Measurements from ENCODE around the gene AKAP11. TPM values are rescaled to one million over a fixed set of nuclear protein-coding genes. Genes with fewer than 3 reads are reported as not detected.

The AKAP11 gene
- total RNA-seq, 4 donors from 2014 or later, result 15.0 to 34.6 (median 26.5) TPM

- H3K4me1 ChIP-seq, result no peaks in the 10 kb centered on the region
- in situ Hi-C loops (cut with MboI; ENCODE audit: low pct_ligation_motif_present in 1 of 4, low pct_unique_long_range_greater_than_20kb in 1 of 4, low sequenced_read_pairs in 3 of 4), result no loop called here
- no peaks in the 10 kb centered on the region for H3K9me3 ChIP-seq
- 80 to 89% methylated on average over 4 to 5 of the region's 5 CpGs for WGBS, 2 donors (ENCODE audit: low coverage in 1 of 2)
- no peaks in the 10 kb centered on the region for H3K27me3 ChIP-seq
- no peaks in the 10 kb centered on the region for H3K36me3 ChIP-seq
- H3K27ac ChIP-seq, result no peak overlapping the region
- TF ChIP-seq POLR2A (IDR thresholded peaks at IDR 0.05) (no peak), POLR2AphosphoS5 (IDR thresholded peaks at IDR 0.05) (no peak), CTCF (IDR thresholded peaks at IDR 0.05) (no peak), EP300 (IDR thresholded peaks at IDR 0.05; ENCODE audit: low read depth) (no peak)
- no peak for DNase-seq
- intact Hi-C loops (cut with DNase I; ENCODE audit: low total_unique reads), result no loop called here
- no peak overlapping the region for H3K4me3 ChIP-seq
Measured at GRCh38 chr13:42255886-42256285, 16.1 kb upstream of the AKAP11 start.

GRCh38 chr13:42258747-42259146, 13.2 kb upstream of the AKAP11 start:
- H3K27ac ChIP-seq, result no peak overlapping the region
- no peaks in the 10 kb centered on the region for H3K36me3 ChIP-seq
- no peaks in the 10 kb centered on the region for H3K4me1 ChIP-seq
- no peak for TF ChIP-seq POLR2AphosphoS5 (IDR thresholded peaks at IDR 0.05)
- TF ChIP-seq POLR2A (IDR thresholded peaks at IDR 0.05), result no peak
- no peak for TF ChIP-seq CTCF (IDR thresholded peaks at IDR 0.05)
- no peak for TF ChIP-seq EP300 (IDR thresholded peaks at IDR 0.05; ENCODE audit: low read depth)
- no peak overlapping the region for H3K4me3 ChIP-seq
- no peaks in the 10 kb centered on the region for H3K9me3 ChIP-seq
- in situ Hi-C loops (cut with MboI; ENCODE audit: low pct_ligation_motif_present in 1 of 4, low pct_unique_long_range_greater_than_20kb in 1 of 4, low sequenced_read_pairs in 3 of 4) (no loop called here), intact Hi-C loops (cut with DNase I; ENCODE audit: low total_unique reads) (no loop called here)
- WGBS, 2 donors (ENCODE audit: low coverage in 1 of 2), result 85 to 95% methylated on average over 2 to 5 of the region's 5 CpGs
- no peaks in the 10 kb centered on the region for H3K27me3 ChIP-seq
- no peak for DNase-seq

- Histone ChIP-seq H3K4me3 (no peak overlapping the region), H3K27me3 (no peaks in the 10 kb centered on the region), H3K9me3 (no peaks in the 10 kb centered on the region), H3K36me3 (no peaks in the 10 kb centered on the region), H3K27ac (no peak overlapping the region), H3K4me1 (no peaks in the 10 kb centered on the region)
- WGBS, 2 donors (ENCODE audit: low coverage in 1 of 2), result 85 to 89% methylated on average over 4 of the region's 4 CpGs
- in situ Hi-C loops (cut with MboI; ENCODE audit: low pct_ligation_motif_present in 1 of 4, low pct_unique_long_range_greater_than_20kb in 1 of 4, low sequenced_read_pairs in 3 of 4), result no loop called here
- intact Hi-C loops (cut with DNase I; ENCODE audit: low total_unique reads), result no loop called here
- TF ChIP-seq POLR2A (IDR thresholded peaks at IDR 0.05) (no peak), EP300 (IDR thresholded peaks at IDR 0.05; ENCODE audit: low read depth) (no peak), CTCF (IDR thresholded peaks at IDR 0.05) (no peak), POLR2AphosphoS5 (IDR thresholded peaks at IDR 0.05) (no peak)
- DNase-seq, result no peak
Measured at GRCh38 chr13:42259515-42259914, 12.4 kb upstream of the AKAP11 start.

GRCh38 chr13:42260903-42261654, 10.9 kb upstream of the AKAP11 start:
- no peaks in the 10 kb centered on the region for H3K9me3 ChIP-seq
- H3K4me1 ChIP-seq, result no peaks in the 10 kb centered on the region
- TF ChIP-seq POLR2A (IDR thresholded peaks at IDR 0.05) (no peak), CTCF (IDR thresholded peaks at IDR 0.05) (no peak), EP300 (IDR thresholded peaks at IDR 0.05; ENCODE audit: low read depth) (no peak), POLR2AphosphoS5 (IDR thresholded peaks at IDR 0.05) (no peak)
- no peak overlapping the region for H3K4me3 ChIP-seq
- DNase-seq, result no peak
- in situ Hi-C loops (cut with MboI; ENCODE audit: low pct_ligation_motif_present in 1 of 4, low pct_unique_long_range_greater_than_20kb in 1 of 4, low sequenced_read_pairs in 3 of 4) (no loop called here), intact Hi-C loops (cut with DNase I; ENCODE audit: low total_unique reads) (no loop called here)
- no peaks in the 10 kb centered on the region for H3K27me3 ChIP-seq
- no peaks in the 10 kb centered on the region for H3K36me3 ChIP-seq
- WGBS, 2 donors (ENCODE audit: low coverage in 1 of 2), result 79 to 94% methylated on average over 7 to 8 of the region's 8 CpGs
- H3K27ac ChIP-seq, result no peak overlapping the region

Data from transverse colon (tissue), 4 donors.